Measurements from ENCODE around the gene ARHGAP31. TPM values are rescaled to one million over a fixed set of nuclear protein-coding genes. Genes with fewer than 3 reads are reported as not detected.

ARHGAP31 gene
- total and polyA plus RNA-seq, 2 experiments from 2014 or later: 1.2 to 4.3 TPM

DNA sequence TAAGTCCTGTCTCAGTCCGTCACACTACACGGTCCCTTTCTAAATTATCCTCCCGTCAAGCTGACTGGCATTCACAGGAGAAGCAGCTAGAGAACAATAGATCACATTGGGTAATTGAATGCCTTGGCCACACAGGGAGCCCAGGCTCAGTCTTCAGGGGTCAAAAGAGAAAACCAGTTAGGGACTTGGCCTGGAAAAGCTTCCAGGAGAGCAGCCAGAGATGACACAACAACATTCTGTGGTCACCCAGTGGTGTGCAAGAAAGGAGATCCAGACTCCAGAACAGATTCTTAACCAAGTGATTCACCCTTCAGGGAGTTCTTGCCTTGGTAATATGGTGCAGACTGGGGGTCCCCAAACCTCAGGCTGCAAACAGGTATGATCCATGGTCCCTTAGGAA, 15.9 kb downstream of the ARHGAP31 start (continued):
- TF ChIP-seq, protein P1, sequence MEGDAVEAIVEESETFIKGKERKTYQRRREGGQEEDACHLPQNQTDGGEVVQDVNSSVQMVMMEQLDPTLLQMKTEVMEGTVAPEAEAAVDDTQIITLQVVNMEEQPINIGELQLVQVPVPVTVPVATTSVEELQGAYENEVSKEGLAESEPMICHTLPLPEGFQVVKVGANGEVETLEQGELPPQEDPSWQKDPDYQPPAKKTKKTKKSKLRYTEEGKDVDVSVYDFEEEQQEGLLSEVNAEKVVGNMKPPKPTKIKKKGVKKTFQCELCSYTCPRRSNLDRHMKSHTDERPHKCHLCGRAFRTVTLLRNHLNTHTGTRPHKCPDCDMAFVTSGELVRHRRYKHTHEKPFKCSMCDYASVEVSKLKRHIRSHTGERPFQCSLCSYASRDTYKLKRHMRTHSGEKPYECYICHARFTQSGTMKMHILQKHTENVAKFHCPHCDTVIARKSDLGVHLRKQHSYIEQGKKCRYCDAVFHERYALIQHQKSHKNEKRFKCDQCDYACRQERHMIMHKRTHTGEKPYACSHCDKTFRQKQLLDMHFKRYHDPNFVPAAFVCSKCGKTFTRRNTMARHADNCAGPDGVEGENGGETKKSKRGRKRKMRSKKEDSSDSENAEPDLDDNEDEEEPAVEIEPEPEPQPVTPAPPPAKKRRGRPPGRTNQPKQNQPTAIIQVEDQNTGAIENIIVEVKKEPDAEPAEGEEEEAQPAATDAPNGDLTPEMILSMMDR (conservative IDR thresholded peaks at IDR 0.05; ENCODE audit: low read depth in 2 of 2): no peak
- TF ChIP-seq, protein P2, sequence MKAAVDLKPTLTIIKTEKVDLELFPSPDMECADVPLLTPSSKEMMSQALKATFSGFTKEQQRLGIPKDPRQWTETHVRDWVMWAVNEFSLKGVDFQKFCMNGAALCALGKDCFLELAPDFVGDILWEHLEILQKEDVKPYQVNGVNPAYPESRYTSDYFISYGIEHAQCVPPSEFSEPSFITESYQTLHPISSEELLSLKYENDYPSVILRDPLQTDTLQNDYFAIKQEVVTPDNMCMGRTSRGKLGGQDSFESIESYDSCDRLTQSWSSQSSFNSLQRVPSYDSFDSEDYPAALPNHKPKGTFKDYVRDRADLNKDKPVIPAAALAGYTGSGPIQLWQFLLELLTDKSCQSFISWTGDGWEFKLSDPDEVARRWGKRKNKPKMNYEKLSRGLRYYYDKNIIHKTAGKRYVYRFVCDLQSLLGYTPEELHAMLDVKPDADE (IDR thresholded peaks at IDR 0.05): no peak

DNA sequence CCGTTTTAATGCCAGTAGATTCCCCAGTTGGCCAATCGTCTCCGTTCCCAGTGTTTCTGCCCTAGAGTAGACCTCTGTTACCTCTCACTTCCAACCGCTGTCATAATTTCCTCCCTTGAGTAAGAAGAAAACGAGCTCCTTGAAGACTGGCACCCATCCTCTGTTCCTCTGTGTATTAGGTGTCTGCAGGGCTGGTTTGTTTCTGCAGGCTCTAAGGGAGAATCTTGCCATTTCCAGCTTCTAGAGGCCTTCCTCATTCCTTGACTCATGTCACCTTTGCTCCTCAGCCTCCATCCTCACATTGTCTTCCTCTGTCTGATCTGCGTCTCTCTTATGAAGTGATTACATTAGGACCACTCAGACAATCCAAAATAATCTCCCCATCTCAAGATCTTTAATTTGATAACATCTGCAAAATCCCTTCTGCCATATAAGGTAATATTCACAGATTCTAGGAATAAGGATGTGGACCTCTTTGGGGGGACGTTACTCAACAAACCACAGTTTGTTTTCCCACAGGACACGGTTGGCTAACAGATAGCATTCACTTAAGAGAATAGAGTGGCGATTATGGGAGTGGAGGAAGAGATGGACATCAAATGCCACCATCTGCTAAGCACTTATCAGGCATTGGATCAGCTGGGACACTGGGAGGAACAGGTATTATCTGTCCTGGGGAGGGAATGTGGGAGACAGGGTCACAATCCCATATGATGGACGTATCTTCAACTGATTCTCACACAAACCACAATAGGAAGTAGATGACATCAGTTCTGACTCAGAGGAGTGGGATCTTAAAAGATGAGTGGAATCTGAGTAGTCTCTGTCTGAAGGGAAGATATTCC, 17.1 kb downstream of the ARHGAP31 start:
- Histone ChIP-seq H3K4me2 (no peak overlapping the region), H2AFZ (no peak overlapping the region), H3K9me2 (ENCODE audit: insufficient read depth) (peaks cover 8% of the 10 kb centered on the region; the same call in 1 of the 2 replicates), H3K4me3 (no peak overlapping the region), H3K27me3 (ENCODE audit: insufficient read depth) (no peaks in the 10 kb centered on the region), H3K27ac (ENCODE audit: low read depth) (no peak overlapping the region), H3K36me3 (ENCODE audit: insufficient read depth) (no peaks in the 10 kb centered on the region), H3K4me1 (ENCODE audit: insufficient read depth) (peaks cover 7% of the 10 kb centered on the region; the same call in 1 of the 2 replicates), H3K79me2 (replicated peaks; ENCODE audit: insufficient read depth) (no peaks in the 10 kb centered on the region), H4K20me1 (replicated peaks; ENCODE audit: insufficient read depth) (no peaks in the 10 kb centered on the region), H3F3A (replicated peaks; ENCODE audit: low read depth) (no peaks in the 10 kb centered on the region)
- no peaks in the 10 kb centered on the region for H3K9me3 Mint-ChIP-seq
- H3K27ac Mint-ChIP-seq: no peak overlapping the region
- H3K4me3 Mint-ChIP-seq: no peak overlapping the region
- ATAC-seq: no peak
- H3K36me3 Mint-ChIP-seq (ENCODE audit: low read depth): no peaks in the 10 kb centered on the region; the same call in 2 of the 3 replicates
- H3K27me3 Mint-ChIP-seq (ENCODE audit: insufficient read depth, low read depth, poor library complexity): no peaks in the 10 kb centered on the region
- peaks cover 15% of the 10 kb centered on the region for H3K4me1 Mint-ChIP-seq
- DNase-seq (ENCODE audit: low spot score): no peak
- TF ChIP-seq, protein P1 (conservative IDR thresholded peaks at IDR 0.05; ENCODE audit: low read depth in 2 of 2): no peak
- TF ChIP-seq STAT1 (IDR thresholded peaks at IDR 0.05; ENCODE audit: unreplicated experiment): no peak
- no peak for TF ChIP-seq EZH2 (IDR thresholded peaks at IDR 0.05; ENCODE audit: low read depth, unreplicated experiment)
- TF ChIP-seq, protein P2 (IDR thresholded peaks at IDR 0.05): no peak
- no peak for TF ChIP-seq NANOG (IDR thresholded peaks at IDR 0.05; ENCODE audit: borderline replicate concordance)
- TF ChIP-seq POLR2AphosphoS5 (IDR thresholded peaks at IDR 0.05; ENCODE audit: low read depth): no peak
- TF ChIP-seq, protein P3, sequence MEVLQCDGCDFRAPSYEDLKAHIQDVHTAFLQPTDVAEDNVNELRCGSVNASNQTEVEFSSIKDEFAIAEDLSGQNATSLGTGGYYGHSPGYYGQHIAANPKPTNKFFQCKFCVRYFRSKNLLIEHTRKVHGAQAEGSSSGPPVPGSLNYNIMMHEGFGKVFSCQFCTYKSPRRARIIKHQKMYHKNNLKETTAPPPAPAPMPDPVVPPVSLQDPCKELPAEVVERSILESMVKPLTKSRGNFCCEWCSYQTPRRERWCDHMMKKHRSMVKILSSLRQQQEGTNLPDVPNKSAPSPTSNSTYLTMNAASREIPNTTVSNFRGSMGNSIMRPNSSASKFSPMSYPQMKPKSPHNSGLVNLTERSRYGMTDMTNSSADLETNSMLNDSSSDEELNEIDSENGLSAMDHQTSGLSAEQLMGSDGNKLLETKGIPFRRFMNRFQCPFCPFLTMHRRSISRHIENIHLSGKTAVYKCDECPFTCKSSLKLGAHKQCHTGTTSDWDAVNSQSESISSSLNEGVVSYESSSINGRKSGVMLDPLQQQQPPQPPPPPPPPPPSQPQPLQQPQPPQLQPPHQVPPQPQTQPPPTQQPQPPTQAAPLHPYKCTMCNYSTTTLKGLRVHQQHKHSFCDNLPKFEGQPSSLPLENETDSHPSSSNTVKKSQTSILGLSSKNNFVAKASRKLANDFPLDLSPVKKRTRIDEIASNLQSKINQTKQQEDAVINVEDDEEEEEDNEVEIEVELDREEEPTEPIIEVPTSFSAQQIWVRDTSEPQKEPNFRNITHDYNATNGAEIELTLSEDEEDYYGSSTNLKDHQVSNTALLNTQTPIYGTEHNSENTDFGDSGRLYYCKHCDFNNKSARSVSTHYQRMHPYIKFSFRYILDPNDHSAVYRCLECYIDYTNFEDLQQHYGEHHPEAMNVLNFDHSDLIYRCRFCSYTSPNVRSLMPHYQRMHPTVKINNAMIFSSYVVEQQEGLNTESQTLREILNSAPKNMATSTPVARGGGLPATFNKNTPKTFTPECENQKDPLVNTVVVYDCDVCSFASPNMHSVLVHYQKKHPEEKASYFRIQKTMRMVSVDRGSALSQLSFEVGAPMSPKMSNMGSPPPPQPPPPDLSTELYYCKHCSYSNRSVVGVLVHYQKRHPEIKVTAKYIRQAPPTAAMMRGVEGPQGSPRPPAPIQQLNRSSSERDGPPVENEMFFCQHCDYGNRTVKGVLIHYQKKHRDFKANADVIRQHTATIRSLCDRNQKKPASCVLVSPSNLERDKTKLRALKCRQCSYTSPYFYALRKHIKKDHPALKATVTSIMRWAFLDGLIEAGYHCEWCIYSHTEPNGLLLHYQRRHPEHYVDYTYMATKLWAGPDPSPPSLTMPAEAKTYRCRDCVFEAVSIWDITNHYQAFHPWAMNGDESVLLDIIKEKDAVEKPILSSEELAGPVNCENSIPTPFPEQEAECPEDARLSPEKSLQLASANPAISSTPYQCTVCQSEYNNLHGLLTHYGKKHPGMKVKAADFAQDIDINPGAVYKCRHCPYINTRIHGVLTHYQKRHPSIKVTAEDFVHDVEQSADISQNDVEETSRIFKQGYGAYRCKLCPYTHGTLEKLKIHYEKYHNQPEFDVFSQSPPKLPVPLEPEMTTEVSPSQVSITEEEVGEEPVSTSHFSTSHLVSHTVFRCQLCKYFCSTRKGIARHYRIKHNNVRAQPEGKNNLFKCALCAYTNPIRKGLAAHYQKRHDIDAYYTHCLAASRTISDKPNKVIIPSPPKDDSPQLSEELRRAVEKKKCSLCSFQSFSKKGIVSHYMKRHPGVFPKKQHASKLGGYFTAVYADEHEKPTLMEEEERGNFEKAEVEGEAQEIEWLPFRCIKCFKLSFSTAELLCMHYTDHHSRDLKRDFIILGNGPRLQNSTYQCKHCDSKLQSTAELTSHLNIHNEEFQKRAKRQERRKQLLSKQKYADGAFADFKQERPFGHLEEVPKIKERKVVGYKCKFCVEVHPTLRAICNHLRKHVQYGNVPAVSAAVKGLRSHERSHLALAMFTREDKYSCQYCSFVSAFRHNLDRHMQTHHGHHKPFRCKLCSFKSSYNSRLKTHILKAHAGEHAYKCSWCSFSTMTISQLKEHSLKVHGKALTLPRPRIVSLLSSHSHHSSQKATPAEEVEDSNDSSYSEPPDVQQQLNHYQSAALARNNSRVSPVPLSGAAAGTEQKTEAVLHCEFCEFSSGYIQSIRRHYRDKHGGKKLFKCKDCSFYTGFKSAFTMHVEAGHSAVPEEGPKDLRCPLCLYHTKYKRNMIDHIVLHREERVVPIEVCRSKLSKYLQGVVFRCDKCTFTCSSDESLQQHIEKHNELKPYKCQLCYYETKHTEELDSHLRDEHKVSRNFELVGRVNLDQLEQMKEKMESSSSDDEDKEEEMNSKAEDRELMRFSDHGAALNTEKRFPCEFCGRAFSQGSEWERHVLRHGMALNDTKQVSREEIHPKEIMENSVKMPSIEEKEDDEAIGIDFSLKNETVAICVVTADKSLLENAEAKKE (CRISPR knock-in tag; IDR thresholded peaks at IDR 0.05): no peak
- no peak for TF ChIP-seq CREB1 (CRISPR knock-in tag; IDR thresholded peaks at IDR 0.05; ENCODE audit: low read depth)
- no peak for TF ChIP-seq ZNF114 (CRISPR knock-in tag; IDR thresholded peaks at IDR 0.05)

Data from GM23338 (cell line).